Gastroesophageal sphincter (tissue), 4 donors: ENCODE data around the gene MYADML2. TPM values are rescaled to one million over a fixed set of nuclear protein-coding genes. Genes with fewer than 3 reads are reported as not detected.

Source experiments
- ATAC-seq: fragments of 150-250 bp; one replicate; pipeline ENCODE4 v1.9.1; 2016; ENCODE audit warnings: mild to moderate bottlenecking, moderate library complexity
- H3K27ac ChIP-seq, 4 donors: fragments of 200-600 bp; sonication (generic) in 3 of 4; 1 replicate in 3 of 4; 2 replicates in 1 of 4; pipeline ENCODE4 v1.5.1; 2016 to 2019
- H3K27me3 ChIP-seq: fragments of 200-600 bp; sonication (generic); one replicate; pipeline ENCODE4 v1.5.1; 2019
- H3K36me3 ChIP-seq, 2 donors: fragments of 200-600 bp; sonication (generic); one replicate each; pipeline ENCODE4 v1.5.1; 2019; ENCODE audit warnings: control low read depth in 1 of 2
- H3K4me1 ChIP-seq, 3 donors: fragments of 200-600 bp; sonication (generic); 1 replicate in 2 of 3; 2 replicates in 1 of 3; pipeline ENCODE4 v1.5.1; 2016 to 2019; ENCODE audit warnings: control low read depth in 2 of 3
- H3K4me3 ChIP-seq, 2 donors: fragments of 200-600 bp; sonication (generic); one replicate each; pipeline ENCODE4 v1.5.1; 2019; ENCODE audit warnings: mild to moderate bottlenecking in 1 of 2, moderate library complexity in 1 of 2
- H3K9me3 ChIP-seq, 3 donors: fragments of 200-600 bp; sonication (generic); one replicate each; pipeline ENCODE4 v1.5.1; 2017 to 2019; ENCODE audit warnings: control low read depth in 2 of 3
- EP300 ChIP-seq: sonication (generic); formaldehyde crosslinking; IDR thresholded peaks from one replicate; pipeline ENCODE4 v1.6.1; 2017; ENCODE audit warnings: antibody characterized with exemption, mild to moderate bottlenecking
- POLR2A ChIP-seq, 2 donors: fragments of 450-650 bp; IDR thresholded peaks; one replicate each; pipeline ENCODE4 v1.6.1; 2017; ENCODE audit warnings: antibody characterized with exemption in 2 of 2, mild to moderate bottlenecking in 2 of 2, moderate library complexity in 1 of 2
- POLR2AphosphoS5 ChIP-seq: sonication (generic); formaldehyde crosslinking; IDR thresholded peaks from one replicate; pipeline ENCODE4 v1.6.1; 2017; ENCODE audit warnings: antibody characterized with exemption
- WGBS, 2 donors: methylation state at CpG; one replicate each; pipeline ENCODE4 v1.1.5; 2018; ENCODE audit warnings: low coverage in 1 of 2; 5-methylcytosine and 5-hydroxymethylcytosine counted together
- total RNA-seq, 4 donors: library from RNA; depleted of rRNA; stranded (reverse); fragments of >200 nt; gene quantifications; one replicate each; pipeline ENCODE4 v1.1.0, GENCODE V29; 2016
- TF ChIP-seq, protein P1 (sequence below), 4 experiments: fragments of 200-600 bp in 2 of 4; fragments of 450-650 bp in 2 of 4; sonication (generic) in 1 of 4; IDR thresholded peaks; one replicate each; pipeline ENCODE4 v1.5.1; 2017 to 2019; ENCODE audit warnings: antibody characterized with exemption in 4 of 4, mild to moderate bottlenecking in 2 of 4, moderate library complexity in 2 of 4

The MYADML2 gene, protein sequence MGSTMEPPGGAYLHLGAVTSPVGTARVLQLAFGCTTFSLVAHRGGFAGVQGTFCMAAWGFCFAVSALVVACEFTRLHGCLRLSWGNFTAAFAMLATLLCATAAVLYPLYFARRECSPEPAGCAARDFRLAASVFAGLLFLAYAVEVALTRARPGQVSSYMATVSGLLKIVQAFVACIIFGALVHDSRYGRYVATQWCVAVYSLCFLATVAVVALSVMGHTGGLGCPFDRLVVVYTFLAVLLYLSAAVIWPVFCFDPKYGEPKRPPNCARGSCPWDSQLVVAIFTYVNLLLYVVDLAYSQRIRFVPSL
- not detected for total RNA-seq

DNA sequence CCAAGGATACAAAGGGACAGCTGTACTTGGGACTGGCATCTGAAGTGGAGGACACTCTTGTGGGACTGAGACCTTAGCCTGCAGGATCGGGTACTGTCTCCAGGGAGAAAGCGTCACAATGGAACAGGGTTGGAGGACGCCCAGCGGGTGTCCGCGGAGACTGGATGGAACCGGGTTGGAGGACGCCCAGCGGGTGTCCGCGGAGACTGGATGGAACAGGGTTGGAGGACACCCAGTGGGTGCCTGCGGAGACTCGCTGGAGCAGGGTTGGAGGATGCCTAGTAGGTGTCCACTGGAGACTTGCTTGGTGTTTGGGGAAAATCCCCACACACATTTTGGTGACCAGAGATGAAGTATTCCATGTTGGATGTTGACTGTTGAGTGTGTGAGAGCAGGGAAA lies at the start of gene MYADML2:
Gene MYADML2, minus strand, starts transcription at position 45 of the 400 bp plus-strand sequence. CDS start 5,492 bp downstream, outside the sequence.
- H3K27ac ChIP-seq, result no peak within 1 kb of the TSS

DNA sequence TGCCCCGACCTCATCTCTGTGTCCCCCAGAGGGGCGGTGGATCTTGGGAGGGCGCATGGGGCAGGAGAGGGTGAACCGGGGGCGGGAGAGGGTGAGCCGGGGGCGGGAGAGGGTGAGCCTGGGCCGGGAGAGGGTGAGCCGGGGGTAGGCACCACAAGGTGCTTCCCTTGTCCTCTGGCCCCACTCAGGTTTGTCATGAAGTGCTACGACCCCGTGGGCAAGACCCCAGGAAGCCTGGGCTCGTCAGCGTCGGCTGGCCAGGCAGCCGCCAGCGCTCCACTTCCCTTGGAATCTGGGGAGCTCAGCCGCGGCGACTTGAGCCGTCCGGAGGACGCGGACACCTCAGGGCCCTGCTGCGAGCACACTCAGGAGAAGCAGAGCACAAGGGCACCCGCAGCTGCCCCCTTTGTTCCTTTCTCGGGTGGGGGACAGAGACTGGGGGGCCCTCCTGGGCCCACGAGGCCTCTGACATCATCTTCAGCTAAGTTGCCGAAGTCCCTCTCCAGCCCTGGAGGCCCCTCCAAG lies 49.3 kb upstream of the MYADML2 start:
- H3K9me3 ChIP-seq, result no peaks in the 10 kb centered on the region
- no peak for ATAC-seq
- no peaks in the 10 kb centered on the region for H3K27me3 ChIP-seq
- H3K4me3 ChIP-seq, result no peak overlapping the region
- H3K27ac ChIP-seq, result no peak overlapping the region
- TF ChIP-seq EP300 (no peak), POLR2A (IDR thresholded peaks at IDR 0.05) (no peak), POLR2AphosphoS5 (no peak)
- TF ChIP-seq, protein P1, sequence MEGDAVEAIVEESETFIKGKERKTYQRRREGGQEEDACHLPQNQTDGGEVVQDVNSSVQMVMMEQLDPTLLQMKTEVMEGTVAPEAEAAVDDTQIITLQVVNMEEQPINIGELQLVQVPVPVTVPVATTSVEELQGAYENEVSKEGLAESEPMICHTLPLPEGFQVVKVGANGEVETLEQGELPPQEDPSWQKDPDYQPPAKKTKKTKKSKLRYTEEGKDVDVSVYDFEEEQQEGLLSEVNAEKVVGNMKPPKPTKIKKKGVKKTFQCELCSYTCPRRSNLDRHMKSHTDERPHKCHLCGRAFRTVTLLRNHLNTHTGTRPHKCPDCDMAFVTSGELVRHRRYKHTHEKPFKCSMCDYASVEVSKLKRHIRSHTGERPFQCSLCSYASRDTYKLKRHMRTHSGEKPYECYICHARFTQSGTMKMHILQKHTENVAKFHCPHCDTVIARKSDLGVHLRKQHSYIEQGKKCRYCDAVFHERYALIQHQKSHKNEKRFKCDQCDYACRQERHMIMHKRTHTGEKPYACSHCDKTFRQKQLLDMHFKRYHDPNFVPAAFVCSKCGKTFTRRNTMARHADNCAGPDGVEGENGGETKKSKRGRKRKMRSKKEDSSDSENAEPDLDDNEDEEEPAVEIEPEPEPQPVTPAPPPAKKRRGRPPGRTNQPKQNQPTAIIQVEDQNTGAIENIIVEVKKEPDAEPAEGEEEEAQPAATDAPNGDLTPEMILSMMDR (IDR thresholded peaks at IDR 0.05), result no peak
- no CpG with 5 or more reads among the region's 28 CpGs for WGBS, 2 donors
- peaks cover 0 to 24% (median 13%) of the 10 kb centered on the region in 3 donors for H3K4me1 ChIP-seq
- peaks cover 0 to 50% of the 10 kb centered on the region in 2 donors for H3K36me3 ChIP-seq

More for the DNA sequence above, at the start of gene MYADML2:
- WGBS, 2 donors, result 80 to 84% methylated on average over 2 to 11 of the region's 13 CpGs
- Histone ChIP-seq H3K9me3 (no peaks in the 10 kb centered on the region), H3K4me3 (no peak within 1 kb of the TSS), H3K36me3 (no peaks in the 10 kb centered on the region), H3K4me1 (peaks cover 0 to under 1% (median 0%) of the 10 kb centered on the region in 3 donors), H3K27me3 (peaks cover 28% of the 10 kb centered on the region)
- ATAC-seq, result no peak
- no peak for TF ChIP-seq POLR2AphosphoS5

DNA sequence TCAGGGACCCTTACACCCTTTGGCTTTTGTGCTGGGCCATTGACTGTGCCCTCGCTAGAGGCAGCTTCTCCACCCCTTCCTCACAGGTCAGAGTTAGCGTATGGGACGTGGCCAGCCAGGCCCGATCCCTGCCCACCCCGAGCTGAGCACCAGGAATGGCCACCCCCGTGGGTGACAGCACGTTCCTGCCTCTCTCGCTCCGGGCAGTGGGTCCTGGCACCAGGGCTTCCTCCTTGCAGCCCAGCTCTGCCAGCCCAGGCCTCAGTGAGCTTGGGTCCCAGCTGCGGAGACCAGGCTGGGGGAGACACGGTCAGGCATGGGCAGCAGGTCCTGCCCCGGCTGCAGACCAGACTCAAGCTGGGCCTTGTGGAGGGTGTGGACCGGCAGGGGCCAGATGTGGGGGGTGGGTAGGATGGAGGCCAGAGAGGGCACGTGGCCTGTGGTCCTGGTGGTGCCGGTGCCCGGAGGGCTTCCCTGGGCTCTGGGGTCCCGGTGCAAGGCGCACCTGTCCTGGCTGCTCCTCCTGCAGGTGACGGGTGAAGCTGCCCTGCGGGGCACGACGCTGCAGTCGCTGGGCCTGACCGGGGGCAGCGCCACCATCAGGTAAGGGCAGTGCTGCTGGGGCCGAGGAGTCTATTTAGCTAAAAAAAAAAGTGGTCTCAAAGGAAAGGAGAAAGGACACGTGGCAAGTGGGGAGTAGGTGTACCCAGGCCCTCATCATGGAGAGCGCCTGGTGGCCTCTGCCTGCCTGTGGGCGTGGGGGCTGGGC lies 48.6 kb upstream of the MYADML2 start:
- Histone ChIP-seq H3K9me3 (no peaks in the 10 kb centered on the region), H3K27ac (no peak overlapping the region), H3K4me1 (peaks cover 0 to 29% (median 16%) of the 10 kb centered on the region in 3 donors), H3K27me3 (no peaks in the 10 kb centered on the region), H3K36me3 (peaks cover 0 to 50% of the 10 kb centered on the region in 2 donors), H3K4me3 (no peak overlapping the region)
- TF ChIP-seq, protein P1 (IDR thresholded peaks at IDR 0.05), result no peak
- TF ChIP-seq POLR2A (IDR thresholded peaks at IDR 0.05), result no peak
- TF ChIP-seq POLR2AphosphoS5, result no peak
- no peak for TF ChIP-seq EP300
- WGBS, 2 donors, result no CpG with 5 or more reads among the region's 29 CpGs
- no peak for ATAC-seq

DNA sequence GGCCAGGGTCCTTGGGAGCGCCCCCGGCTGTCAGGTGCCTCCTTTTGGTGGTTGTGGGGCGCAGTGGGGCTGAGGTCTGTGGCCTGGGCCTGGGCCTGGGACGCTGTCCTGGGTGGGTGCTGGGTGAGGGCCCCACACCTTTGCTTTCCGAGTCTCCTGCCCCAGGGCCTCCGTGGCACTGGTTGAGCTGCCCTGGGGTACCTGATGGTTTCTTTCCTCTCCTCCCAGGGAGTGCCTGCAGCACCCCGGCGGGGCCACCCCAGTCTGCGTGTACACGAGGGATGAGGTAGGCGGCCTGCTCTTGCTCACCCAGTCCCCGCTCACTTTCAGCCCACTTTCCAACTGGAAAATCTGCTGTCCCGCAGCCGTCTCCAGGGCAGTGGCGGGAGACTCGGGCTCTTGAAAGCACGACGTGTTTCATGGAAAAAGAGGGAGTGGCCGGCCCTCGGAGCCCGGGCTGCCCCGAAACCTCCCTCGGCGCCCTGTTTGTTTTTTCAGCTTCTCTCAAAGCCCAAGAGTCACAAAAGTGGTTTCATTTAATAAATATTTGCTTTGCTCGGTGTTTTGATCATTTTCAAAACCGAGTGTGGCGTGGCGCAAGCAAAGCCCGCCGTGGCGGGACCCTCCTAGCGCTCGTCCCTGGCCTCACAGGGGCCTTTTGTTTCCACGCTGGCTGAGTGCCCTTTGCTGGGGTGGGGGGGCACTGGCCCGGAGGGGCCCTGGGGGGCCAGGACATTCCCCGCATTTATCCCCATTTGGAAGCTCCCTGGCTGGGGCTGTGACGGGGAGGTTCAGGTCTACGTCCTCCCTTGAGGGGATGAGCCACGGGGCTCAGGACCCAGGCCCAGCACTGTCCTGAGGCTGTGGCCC lies 47.8 kb upstream of the MYADML2 start:
- no peak overlapping the region for H3K4me3 ChIP-seq
- no peaks in the 10 kb centered on the region for H3K9me3 ChIP-seq
- TF ChIP-seq POLR2AphosphoS5, result no peak
- TF ChIP-seq POLR2A (IDR thresholded peaks at IDR 0.05), result no peak
- no peak for TF ChIP-seq EP300
- TF ChIP-seq, protein P1 (IDR thresholded peaks at IDR 0.05), result no peak
- WGBS, 2 donors, result 80% methylated on average over 1 of the region's 39 CpGs; no CpG with 5 or more reads in 1 of the 2 donors
- no peak for ATAC-seq
- no peak overlapping the region for H3K27ac ChIP-seq
- H3K36me3 ChIP-seq, result peaks cover 0 to 54% of the 10 kb centered on the region in 2 donors
- peaks cover 0 to 29% (median 16%) of the 10 kb centered on the region in 3 donors for H3K4me1 ChIP-seq
- no peaks in the 10 kb centered on the region for H3K27me3 ChIP-seq
